ENCODE measurements around the gene C5orf46. TPM values are rescaled to one million over a fixed set of nuclear protein-coding genes. Genes with fewer than 3 reads are reported as not detected.

The C5orf46 gene
- total and polyA plus RNA-seq, 2 donors (not counting 1 experiment from before 2014, with no cell fraction given): not detected

DNA sequence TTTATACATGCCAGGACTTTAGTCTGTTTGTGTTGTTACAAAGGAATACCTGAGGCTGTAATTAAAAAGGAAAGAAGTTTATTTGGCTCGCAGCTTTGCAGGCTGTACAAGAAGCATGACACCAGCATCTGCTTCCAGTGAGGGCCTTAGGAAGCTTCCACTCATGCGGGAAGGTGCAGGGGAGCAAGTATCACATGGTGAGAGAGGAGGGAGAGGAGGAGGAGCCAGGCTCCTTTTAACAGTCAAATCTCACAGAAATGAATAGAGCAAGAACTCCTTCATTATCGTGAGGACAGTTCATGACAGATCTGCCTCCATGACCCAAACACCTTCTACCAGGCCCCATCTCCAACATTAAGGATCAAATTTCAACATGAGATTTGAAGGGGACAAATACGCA, 18.7 kb upstream of the C5orf46 start:
- H3K27me3 Mint-ChIP-seq: peaks cover 4% of the 10 kb centered on the region
- WGBS (ENCODE audit: insufficient coverage): 81% methylated on average over 2 of the region's 4 CpGs
- H3K27ac Mint-ChIP-seq: no peak overlapping the region
- Histone ChIP-seq H3K79me2 (ENCODE audit: control insufficient read depth, insufficient read depth, low read length) (no peaks in the 10 kb centered on the region), H3K9ac (ENCODE audit: low read length) (no peak overlapping the region), H3K27me3 (replicated peaks in 1 of 4; ENCODE audit: control extremely low read depth in 1 of 4, control insufficient read depth in 3 of 4, insufficient read depth in 4 of 4, low read length in 3 of 4) (no peaks in the 10 kb centered on the region), H3K27ac (ENCODE audit: low read length in 2 of 2) (no peak overlapping the region), H3K9me3 (ENCODE audit: control extremely low read depth in 1 of 3, control insufficient read depth in 2 of 3, insufficient read depth in 1 of 3, low read length in 2 of 3) (no peaks in the 10 kb centered on the region), H3K4me3 (ENCODE audit: control extremely low read depth in 1 of 5, extremely low read depth in 1 of 5, insufficient read depth in 1 of 5, low read depth in 2 of 5, low read length in 4 of 5) (no peak overlapping the region), H3K4me1 (ENCODE audit: control insufficient read depth in 2 of 2, insufficient read depth in 2 of 2, low read length in 2 of 2) (no peaks in the 10 kb centered on the region), H3K4me2 (replicated peaks; ENCODE audit: low read depth, low read length, poor library complexity, severe bottlenecking) (no peak overlapping the region), H2AFZ (ENCODE audit: insufficient read depth, low read depth, low read length, poor library complexity, severe bottlenecking) (no peak overlapping the region), H4K20me1 (ENCODE audit: control insufficient read depth, insufficient read depth, low read length, poor library complexity, severe bottlenecking) (no peaks in the 10 kb centered on the region), H3K36me3 (replicated peaks in 1 of 2; ENCODE audit: control extremely low read depth in 1 of 2, control insufficient read depth in 1 of 2, extremely low read depth in 1 of 2, insufficient read depth in 2 of 2, low read length in 1 of 2) (no peaks in the 10 kb centered on the region)
- no peaks in the 10 kb centered on the region for H3K4me1 Mint-ChIP-seq
- ATAC-seq (ENCODE audit: low read depth) (no peak), DNase-seq (no peak)
- CTCF ChIA-PET: no interaction called here
- intact Hi-C loops (cut with micrococcal nuclease): no loop called here
- no peaks in the 10 kb centered on the region for H3K9me3 Mint-ChIP-seq (ENCODE audit: insufficient read depth)
- no peak overlapping the region for H3K4me3 Mint-ChIP-seq
- POLR2A ChIA-PET: no interaction called here
- TF ChIP-seq EZH2 (IDR thresholded peaks at IDR 0.05; ENCODE audit: borderline replicate concordance, insufficient read depth, low read depth, low read length, poor library complexity, severe bottlenecking): no peak
- TF ChIP-seq, protein P1, sequence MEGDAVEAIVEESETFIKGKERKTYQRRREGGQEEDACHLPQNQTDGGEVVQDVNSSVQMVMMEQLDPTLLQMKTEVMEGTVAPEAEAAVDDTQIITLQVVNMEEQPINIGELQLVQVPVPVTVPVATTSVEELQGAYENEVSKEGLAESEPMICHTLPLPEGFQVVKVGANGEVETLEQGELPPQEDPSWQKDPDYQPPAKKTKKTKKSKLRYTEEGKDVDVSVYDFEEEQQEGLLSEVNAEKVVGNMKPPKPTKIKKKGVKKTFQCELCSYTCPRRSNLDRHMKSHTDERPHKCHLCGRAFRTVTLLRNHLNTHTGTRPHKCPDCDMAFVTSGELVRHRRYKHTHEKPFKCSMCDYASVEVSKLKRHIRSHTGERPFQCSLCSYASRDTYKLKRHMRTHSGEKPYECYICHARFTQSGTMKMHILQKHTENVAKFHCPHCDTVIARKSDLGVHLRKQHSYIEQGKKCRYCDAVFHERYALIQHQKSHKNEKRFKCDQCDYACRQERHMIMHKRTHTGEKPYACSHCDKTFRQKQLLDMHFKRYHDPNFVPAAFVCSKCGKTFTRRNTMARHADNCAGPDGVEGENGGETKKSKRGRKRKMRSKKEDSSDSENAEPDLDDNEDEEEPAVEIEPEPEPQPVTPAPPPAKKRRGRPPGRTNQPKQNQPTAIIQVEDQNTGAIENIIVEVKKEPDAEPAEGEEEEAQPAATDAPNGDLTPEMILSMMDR (IDR thresholded peaks at IDR 0.05): no peak

DNA sequence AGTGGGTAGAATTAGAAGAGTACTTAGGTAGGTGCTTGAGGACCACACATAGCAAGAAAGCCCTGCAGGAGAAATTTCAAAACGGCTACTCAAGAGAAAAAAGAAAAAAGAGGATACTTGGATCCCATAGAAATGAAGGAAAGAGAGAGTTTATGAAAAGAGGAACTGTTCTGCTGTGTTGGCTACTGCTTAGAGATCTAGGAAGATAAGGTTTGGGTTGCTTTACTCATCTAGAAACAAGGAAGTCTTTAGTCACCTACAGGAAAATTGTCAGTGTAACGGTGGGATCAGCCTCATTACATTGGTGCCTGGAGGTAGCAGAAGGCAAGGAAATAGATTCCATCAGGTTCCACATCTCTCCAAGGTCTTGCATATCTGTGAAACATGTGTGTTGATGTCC, 14.8 kb upstream of the C5orf46 start:
- H3K27ac Mint-ChIP-seq: no peak overlapping the region
- intact Hi-C loops (cut with micrococcal nuclease): no loop called here
- Histone ChIP-seq H3K9me3 (ENCODE audit: control extremely low read depth in 1 of 3, control insufficient read depth in 2 of 3, insufficient read depth in 1 of 3, low read length in 2 of 3) (no peaks in the 10 kb centered on the region), H2AFZ (ENCODE audit: insufficient read depth, low read depth, low read length, poor library complexity, severe bottlenecking) (no peak overlapping the region), H4K20me1 (ENCODE audit: control insufficient read depth, insufficient read depth, low read length, poor library complexity, severe bottlenecking) (no peaks in the 10 kb centered on the region), H3K27me3 (replicated peaks in 1 of 4; ENCODE audit: control extremely low read depth in 1 of 4, control insufficient read depth in 3 of 4, insufficient read depth in 4 of 4, low read length in 3 of 4) (no peaks in the 10 kb centered on the region), H3K36me3 (replicated peaks in 1 of 2; ENCODE audit: control extremely low read depth in 1 of 2, control insufficient read depth in 1 of 2, extremely low read depth in 1 of 2, insufficient read depth in 2 of 2, low read length in 1 of 2) (no peaks in the 10 kb centered on the region), H3K4me3 (ENCODE audit: control extremely low read depth in 1 of 5, extremely low read depth in 1 of 5, insufficient read depth in 1 of 5, low read depth in 2 of 5, low read length in 4 of 5) (no peak overlapping the region), H3K79me2 (ENCODE audit: control insufficient read depth, insufficient read depth, low read length) (no peaks in the 10 kb centered on the region), H3K4me1 (ENCODE audit: control insufficient read depth in 2 of 2, insufficient read depth in 2 of 2, low read length in 2 of 2) (no peaks in the 10 kb centered on the region), H3K27ac (ENCODE audit: low read length in 2 of 2) (no peak overlapping the region), H3K4me2 (replicated peaks; ENCODE audit: low read depth, low read length, poor library complexity, severe bottlenecking) (no peak overlapping the region), H3K9ac (ENCODE audit: low read length) (no peak overlapping the region)
- ChIA-PET CTCF (no interaction called here), POLR2A (no interaction called here)
- no peaks in the 10 kb centered on the region for H3K4me1 Mint-ChIP-seq
- no peak overlapping the region for H3K4me3 Mint-ChIP-seq
- 18% methylated on average over 2 of the region's 2 CpGs for WGBS (ENCODE audit: insufficient coverage)
- no peak for DNase-seq
- no peaks in the 10 kb centered on the region for H3K9me3 Mint-ChIP-seq (ENCODE audit: insufficient read depth)
- TF ChIP-seq, protein P1 (IDR thresholded peaks at IDR 0.05): no peak
- TF ChIP-seq EZH2 (IDR thresholded peaks at IDR 0.05; ENCODE audit: borderline replicate concordance, insufficient read depth, low read depth, low read length, poor library complexity, severe bottlenecking): no peak
- no peak for ATAC-seq (ENCODE audit: low read depth)
- no peaks in the 10 kb centered on the region for H3K27me3 Mint-ChIP-seq

All from B cell (primary cell).